Activated CD4-positive, CD25-positive, alpha-beta regulatory T cell treated with anti-CD3 and anti-CD28 coated beads, Interleukin-2, amount 50 U/mL, for 16 hours (primary cell): ENCODE measurements around the gene SUZ12.
A peak's percentile ranks its signal among the peaks of the same experiment; 100 is the strongest.
"Not testable (repeated sequence)": the region's sequence is repeated elsewhere in the genome, so short reads cannot be mapped to it uniquely, and the experiment has no call there.

Experiments used
- DNase-seq: peaks from one replicate; pipeline ENCODE4 v3.0.0-alpha.2; 2020; ENCODE audit warnings: low read depth, low spot score

SUZ12 gene

DNA sequence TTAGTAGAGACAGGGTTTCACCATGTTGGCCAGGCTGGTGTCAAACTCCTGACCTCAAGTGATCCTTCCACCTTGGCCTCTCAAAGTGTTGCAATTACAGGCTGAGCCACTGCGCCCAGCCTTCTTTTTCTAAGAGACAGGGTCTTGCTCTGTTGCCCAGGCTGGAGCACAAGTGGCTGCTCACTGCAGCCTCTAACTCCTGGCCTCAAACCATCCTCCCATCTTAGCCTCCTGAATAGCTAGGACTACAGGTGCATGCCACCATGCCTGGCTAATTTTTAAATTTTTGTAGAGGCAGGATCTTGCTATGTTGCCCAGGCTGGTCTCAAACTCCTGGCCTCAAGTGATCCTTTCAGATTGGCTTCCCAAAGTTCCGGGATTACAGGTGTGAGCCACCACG, 15.1 kb downstream of the SUZ12 start:
- DNase-seq, result not testable (repeated sequence)

DNA sequence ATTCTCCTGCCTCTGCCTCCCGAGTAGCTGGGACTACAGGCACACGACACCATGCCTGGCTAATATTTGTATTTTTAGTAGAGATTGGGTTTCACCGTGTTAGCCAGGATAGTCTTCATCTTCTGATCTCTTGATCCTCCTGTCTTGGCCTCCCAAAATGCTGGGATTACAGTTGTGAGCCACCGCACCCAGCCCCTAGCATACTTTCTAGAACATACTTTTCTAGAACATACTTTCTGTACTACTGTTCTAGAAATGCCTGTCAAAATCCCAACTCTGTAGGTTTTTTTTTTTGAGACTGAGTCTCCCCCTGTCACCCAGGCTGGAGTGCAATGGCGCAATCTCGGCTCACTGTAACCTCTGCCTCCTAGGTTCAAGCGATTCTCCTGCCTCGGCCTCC, 27.3 kb downstream of the SUZ12 start:
- not testable (repeated sequence) for DNase-seq

GRCh38 chr17:31967648-31968047, 30.8 kb downstream of the SUZ12 start:
- DNase-seq, result no peak

DNA sequence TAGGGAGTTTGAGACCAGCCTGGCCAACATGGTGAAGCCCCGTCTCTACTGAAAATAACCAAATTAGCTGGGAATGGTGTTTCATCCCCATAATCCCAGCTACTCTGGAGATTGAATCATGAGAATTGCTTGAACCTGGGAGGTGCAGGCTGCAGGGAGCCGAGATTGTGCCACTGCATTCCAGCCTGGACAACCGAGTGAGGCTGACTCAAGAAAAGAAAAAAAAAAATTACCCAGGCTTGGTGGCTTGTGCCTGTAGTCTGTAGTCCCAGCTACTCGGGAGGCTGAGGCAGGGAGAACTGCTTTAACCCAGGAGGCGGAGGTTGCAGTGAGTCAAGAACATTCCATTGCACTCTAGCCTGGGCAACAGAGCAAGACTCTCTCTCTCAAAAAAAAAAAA, 33.6 kb downstream of the SUZ12 start:
- DNase-seq, result not testable (repeated sequence)

DNA sequence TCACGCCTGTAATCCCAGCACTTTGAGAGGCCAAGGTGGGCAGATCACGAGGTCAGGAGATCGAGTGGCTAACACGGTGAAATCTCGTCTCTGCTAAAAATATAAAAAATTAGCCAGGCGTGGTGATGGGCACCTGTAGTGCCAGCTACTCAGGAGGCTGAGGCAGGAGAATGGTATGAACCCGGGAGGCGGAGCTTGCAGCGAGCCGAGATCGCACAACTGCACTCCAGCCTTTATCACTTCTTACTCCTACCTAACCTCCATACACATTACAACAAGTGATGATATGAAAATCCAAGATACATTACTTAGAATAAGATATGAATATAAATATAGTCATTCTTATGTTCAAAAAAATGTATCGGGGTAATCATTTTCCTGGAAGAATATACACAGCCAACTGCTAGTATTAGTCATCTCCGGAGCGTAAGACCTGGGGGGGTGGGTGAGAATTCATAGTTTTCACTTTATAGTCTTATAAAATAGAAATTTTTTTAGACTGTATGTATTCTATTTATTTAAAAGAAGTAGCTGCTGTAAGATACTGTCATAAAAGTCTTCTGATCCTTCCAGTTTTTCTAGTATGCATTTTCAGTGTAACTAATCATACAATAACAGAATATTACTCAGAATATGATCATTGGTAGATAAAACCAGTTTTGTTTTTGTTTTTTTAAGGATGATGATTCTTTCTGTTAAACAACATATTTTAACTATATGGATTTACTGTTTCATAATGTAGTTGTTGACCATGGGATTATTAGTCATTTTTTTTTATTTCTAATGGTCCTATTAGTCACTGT, 37.7 kb downstream of the SUZ12 start:
- not testable (repeated sequence) for DNase-seq

DNA sequence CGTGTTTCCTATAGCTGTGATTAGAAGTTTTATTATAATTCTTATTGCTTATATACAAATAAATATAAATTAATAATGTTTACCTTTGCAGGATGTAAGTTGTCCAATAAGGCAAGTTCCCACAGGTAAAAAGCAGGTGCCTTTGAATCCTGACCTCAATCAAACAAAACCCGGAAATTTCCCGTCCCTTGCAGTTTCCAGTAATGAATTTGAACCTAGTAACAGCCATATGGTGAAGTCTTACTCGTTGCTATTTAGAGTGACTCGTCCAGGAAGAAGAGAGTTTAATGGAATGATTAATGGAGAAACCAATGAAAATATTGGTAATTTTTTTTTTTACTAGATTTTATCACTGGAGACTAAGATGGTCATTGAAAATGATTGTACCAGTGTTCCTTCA, 38.6 kb downstream of the SUZ12 start:
- DNase-seq, result not testable (repeated sequence)

DNA sequence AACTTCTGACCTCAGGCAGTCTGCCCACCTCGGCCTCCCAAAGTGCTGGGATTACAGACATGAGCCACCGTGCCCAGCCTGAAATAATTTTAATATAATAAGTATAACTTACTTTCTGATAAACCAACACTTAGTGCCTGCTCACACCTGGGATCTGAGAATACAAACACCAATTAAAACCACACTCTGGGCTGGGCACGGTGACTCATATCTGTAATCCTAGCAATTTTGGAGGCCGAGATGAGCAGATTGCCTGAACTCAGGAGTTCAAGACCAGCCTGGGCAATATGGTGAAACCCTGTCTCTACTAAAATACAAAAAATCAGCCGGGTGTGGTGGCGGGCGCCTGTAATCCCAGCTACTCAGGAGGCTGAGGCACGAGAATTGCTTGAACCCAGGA, 55.0 kb downstream of the SUZ12 start:
- DNase-seq, result not testable (repeated sequence)

DNA sequence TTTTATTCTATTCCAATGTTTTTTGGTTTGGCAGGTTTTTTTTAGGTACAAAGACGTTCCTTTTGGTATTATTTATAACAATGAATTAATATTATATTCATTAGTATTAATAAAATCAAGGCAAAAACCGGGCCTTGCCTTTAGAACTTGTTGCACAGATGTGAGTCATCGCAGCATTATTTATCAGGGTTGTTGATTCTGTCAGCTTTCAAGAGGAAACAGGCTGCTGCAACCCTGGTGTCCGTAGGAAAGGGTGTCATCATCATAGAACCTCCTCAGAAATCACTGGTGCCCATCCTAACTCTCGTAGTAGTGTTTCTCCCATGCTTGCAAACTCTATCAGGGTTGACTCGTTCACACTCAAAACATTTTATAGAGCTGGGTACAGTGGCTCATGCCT, 60.2 kb downstream of the SUZ12 start:
- DNase-seq, result no peak

DNA sequence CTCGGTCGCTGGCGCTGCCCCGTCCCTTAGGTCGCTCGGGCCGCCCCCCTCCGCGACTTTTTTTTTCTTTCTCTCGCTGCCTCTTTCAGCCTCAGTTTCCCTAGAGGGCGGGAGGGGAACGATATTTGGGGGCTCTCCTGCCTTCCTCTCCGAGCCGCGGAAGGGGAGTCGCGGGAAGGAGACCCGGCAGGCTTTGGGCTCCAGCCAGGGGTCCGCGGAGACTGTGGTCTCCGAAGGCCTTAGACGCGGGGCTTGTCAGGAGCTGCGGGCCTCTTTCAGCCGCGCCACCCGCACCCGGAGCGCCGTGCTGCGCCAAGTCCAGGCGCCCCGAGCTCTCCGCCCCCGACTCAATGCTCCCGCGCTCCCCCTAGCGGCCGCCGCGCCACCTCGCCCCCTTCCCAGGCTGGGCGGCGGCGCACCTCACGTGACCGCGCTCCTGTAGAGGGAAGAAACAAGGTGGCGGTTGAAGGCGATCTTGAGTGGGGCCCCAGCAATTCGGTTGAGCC, 70.2 kb downstream of the SUZ12 start, which contains the start of gene LRRC37B:
Gene LRRC37B (plus strand): TSS at position 427 of the 506 bp plus-strand sequence. CDS start 14,010 bp downstream, outside the sequence.
- DNase-seq, result peak; percentile 71

DNA sequence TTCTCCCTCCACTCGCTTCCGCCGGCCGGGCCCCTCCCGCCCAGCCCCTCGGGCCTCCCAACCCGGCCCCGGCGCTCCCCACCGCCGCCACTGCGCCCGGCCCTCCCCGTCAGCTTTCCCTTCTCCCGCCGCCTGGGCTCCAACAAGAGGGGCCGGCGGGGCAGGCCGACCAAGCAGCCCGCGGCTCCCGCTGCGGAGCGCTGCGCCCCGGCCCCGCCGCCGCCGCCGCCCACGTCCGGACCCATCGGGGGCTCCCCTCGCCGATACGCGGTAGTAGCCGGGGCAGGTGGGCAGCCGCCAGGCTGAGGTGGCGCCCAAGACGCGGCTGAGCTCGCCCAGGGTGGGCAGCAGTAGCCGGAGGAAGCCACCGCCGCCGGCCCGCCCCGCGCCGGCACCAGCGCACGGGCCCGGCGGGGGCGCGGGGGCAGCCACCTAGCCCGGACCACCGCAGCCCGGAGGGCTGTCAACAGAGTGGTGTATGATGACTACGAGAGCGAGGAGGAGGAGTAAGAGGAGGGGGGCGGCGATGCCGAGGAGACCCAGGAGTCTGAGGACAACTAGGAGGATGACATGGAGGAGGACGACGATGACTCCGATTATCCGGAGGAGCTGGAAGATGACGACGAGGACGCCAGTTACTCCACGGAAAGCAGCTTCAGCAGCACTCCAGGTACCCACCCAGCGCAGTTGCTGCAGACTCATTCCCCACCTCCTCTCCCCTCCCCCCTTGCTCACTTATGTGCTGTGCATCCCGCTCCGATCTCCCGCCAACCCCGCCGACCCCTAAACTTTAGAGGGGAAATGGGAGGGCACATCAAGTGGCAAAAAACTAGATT, 70.9 kb downstream of the SUZ12 start:
- DNase-seq, result no peak

DNA sequence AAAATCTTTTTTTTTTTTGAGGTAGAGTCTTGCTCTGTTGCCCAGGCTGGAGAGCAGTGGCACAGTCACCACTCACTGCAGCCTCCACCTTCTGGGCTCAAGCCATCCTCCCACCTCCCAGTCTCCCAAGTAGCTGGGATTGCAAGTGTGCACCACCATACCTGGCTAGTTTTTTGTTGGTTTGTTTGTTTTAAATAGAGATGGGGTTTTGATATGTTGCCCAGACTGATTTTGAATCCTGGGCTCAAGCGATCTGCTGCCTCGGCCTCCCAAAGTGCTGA, 72.4 kb downstream of the SUZ12 start:
- no peak for DNase-seq

- DNase-seq, result no peak
These were observed 73.3 kb downstream of the SUZ12 start for GRCh38 chr17:32010114-32010513.

GRCh38 chr17:32015245-32016013, 78.6 kb downstream of the SUZ12 start:
- DNase-seq, result no peak

- DNase-seq, result no peak
These were observed 79.4 kb downstream of the SUZ12 start for GRCh38 chr17:32016231-32016630.

DNA sequence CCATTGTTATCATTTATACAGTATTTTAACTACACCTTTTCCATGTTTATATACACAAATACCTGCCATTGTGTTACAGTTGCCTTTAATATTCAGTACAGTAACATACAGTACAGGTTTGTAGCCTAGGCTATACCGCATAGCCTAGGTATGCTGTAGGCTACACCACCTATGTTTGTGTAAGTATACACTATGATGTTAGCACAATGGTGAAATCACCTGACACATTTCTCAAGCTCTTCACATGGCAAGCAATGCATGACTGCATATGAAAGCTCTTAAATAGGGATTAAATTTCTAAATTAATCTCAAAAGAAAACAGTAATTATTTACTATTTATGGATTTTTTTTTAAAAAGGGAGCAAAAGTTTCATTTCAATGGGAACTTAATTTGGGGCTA, 82.4 kb downstream of the SUZ12 start:
- DNase-seq, result no peak

DNA sequence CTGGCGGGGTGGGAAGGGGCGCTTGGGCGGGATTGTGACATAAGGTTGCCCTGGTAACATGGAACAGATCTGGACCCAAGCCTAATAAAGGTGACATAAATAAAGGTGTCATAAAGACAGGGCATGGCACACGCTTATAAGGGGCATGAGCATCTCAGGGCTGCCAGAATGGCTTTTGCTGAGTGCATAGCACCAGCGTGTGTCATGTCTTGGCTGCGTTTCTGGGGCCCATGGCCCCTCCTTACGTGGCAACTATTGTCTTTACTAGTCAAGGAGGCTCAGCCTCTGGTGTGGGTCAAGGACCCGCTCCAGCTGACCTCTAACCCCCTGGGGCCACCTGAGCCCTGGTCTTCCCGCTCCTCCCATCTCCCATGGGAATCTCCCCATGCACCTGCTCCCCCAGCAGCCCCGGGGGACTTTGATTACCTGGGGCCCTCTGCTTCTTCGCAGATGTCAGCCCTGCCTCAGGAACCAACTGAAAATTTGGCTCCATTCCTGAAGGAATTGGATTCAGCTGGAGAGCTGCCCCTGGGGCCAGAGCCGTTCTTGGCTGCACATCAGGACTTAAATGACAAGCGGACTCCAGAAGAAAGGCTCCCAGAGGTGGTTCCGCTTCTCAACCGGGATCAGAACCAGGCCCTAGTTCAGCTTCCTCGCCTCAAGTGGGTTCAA, 84.3 kb downstream of the SUZ12 start:
- DNase-seq, result no peak

DNA sequence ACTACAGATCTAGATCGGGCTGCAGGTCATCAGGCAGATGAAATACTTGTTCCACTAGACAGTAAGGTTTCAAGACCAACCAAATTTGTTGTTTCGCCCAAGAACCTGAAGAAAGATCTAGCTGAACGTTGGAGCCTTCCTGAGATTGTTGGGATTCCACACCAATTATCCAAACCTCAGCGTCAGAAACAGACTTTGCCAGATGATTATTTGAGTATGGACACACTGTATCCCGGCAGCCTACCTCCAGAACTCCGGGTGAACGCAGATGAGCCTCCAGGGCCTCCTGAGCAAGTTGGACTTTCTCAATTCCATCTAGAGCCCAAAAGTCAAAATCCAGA, 84.8 kb downstream of the SUZ12 start:
- DNase-seq, result no peak

GRCh38 chr17:32022554-32022953, 85.7 kb downstream of the SUZ12 start:
- DNase-seq, result not testable (repeated sequence)

DNA sequence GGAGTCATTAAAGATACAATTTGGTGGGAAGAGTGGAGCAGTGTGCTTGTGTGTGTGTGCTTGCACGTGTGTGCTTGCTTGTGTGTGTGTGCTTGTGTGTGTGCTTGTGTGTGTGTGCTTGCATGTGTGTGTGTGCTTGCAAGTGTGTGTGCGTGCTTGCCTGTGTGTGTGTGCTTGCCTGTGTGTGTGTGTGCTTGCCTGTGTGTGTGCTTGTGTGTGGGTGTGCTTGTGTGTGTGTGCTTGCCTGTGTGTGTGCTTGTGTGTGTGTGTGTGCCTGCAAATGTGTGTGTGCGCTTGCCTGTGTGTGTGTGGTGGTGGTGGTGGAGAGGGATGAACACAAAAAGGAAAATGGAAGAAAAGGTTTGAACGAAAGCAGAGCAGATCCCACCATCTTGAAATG, 90.5 kb downstream of the SUZ12 start:
- DNase-seq, result not testable (repeated sequence)

DNA sequence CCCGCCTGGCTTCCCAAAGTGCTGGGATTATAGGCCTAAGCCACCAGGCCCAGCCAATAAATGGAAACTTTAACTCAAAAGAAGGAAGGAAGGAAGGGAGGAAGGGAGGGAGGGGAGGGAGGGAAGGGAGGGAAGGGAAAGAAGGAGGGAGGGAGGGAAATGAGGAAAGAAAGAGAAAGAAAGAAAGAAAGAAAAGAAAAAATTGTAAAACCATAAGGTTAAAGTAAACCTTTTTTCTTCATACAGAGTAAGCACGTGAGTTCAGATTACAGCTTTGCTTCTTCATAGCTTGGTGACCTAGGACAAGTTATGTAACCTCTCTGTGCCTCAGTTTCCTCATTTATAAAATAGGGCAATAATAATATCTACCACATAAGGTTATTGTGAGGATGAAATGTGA, 96.4 kb downstream of the SUZ12 start:
- no peak for DNase-seq

DNA sequence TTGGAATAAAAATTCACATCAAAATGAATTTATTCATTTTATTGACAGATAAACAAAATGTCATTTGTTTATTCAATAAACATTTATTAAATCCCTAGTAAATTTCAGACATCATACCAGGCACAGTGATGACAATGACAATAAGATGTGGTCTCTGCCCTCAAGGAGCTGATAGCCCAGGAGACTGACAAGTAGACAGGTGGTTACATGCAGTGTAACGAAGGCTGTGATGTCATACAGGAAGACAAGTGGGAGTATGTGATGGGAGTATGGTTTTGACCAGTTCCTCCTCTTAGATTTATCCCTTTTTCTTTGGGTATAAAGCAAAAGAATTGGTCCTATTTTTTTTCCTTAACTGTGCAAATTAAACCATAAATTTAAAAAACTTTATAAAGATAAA, 97.0 kb downstream of the SUZ12 start:
- DNase-seq, result not testable (repeated sequence)
